Measurements from ENCODE around the gene EFR3B. TPM values are rescaled to one million over a fixed set of nuclear protein-coding genes. Genes with fewer than 3 reads are reported as not detected.
"Not testable (repeated sequence)": the region's sequence is repeated elsewhere in the genome, so short reads cannot be mapped to it uniquely, and the experiment has no call there.

EFR3B gene
- total RNA-seq, 3 donors from 2014 or later, result 1.0 to 2.8 (median 1.9) TPM

DNA sequence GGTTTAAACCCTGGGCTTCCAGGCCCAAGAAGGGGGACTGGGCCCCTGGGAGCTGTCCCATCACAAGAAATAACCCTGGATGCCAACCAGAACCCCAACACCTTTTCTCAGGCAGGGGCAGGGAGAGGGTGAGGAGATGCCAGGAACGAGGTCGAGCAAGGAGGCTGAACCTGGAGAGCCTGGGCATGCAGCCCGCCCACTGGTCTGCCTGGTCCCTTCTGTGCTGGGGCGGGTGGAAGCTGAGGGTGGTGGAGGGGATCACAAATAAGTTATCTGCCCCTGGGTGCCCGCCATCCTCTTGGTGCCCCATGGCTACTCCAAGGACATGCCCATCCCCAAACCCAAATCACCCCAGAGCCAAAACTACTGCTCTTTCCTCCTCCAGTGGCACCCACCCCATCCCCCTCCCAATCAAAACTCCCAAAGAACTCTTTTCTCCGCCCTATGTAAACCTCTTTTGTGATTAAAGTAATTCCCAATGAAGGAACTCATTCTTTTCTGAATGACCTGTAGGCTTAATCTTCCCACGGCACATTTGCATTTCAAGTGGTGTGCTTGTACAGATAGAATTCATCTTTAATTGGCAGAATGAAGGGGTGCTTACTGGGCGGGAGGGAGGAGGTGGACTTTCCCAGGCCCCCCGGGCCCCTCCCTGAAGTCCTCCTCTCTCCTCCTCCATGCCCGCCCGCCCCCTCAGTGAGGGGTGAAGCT is 47.9 kb downstream of the EFR3B start:
- Histone ChIP-seq H3K36me3 (ENCODE audit: low read depth) (no peaks in the 10 kb centered on the region), H3K4me1 (ENCODE audit: low read depth) (no peaks in the 10 kb centered on the region), H3K9me3 (no peaks in the 10 kb centered on the region), H3K4me3 (no peak overlapping the region)
- intact Hi-C loops (cut with DNase I, micrococcal nuclease), result no loop called here
- no peak for ATAC-seq
- no peak for DNase-seq
- TF ChIP-seq, protein P1, sequence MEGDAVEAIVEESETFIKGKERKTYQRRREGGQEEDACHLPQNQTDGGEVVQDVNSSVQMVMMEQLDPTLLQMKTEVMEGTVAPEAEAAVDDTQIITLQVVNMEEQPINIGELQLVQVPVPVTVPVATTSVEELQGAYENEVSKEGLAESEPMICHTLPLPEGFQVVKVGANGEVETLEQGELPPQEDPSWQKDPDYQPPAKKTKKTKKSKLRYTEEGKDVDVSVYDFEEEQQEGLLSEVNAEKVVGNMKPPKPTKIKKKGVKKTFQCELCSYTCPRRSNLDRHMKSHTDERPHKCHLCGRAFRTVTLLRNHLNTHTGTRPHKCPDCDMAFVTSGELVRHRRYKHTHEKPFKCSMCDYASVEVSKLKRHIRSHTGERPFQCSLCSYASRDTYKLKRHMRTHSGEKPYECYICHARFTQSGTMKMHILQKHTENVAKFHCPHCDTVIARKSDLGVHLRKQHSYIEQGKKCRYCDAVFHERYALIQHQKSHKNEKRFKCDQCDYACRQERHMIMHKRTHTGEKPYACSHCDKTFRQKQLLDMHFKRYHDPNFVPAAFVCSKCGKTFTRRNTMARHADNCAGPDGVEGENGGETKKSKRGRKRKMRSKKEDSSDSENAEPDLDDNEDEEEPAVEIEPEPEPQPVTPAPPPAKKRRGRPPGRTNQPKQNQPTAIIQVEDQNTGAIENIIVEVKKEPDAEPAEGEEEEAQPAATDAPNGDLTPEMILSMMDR (IDR thresholded peaks at IDR 0.05), result no peak

DNA sequence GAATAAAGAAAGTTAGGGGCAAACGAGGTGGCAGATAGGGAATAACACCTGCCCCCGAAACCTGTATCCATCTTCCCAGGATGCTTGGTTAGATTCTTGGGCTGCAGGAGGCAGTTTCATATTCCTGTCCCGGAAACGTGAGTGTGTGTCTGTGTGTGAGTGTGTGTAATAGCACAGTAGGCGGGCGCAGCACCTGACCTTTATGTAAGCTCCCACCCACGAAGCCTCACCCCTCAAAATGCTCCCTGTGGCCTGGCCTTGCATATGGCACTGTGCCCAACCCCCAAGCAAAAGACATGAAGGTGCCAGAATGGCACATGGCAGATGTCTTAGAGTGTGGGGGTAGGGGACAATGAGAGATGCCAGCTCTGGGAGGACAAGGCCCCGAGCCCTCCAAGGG is 48.9 kb downstream of the EFR3B start:
- DNase-seq (no peak), ATAC-seq (no peak)
- Histone ChIP-seq H3K36me3 (ENCODE audit: low read depth) (no peaks in the 10 kb centered on the region), H3K4me3 (no peak overlapping the region), H3K4me1 (ENCODE audit: low read depth) (no peaks in the 10 kb centered on the region), H3K9me3 (no peaks in the 10 kb centered on the region)
- TF ChIP-seq, protein P1 (IDR thresholded peaks at IDR 0.05), result no peak
- intact Hi-C loops (cut with DNase I, micrococcal nuclease), result no loop called here

DNA sequence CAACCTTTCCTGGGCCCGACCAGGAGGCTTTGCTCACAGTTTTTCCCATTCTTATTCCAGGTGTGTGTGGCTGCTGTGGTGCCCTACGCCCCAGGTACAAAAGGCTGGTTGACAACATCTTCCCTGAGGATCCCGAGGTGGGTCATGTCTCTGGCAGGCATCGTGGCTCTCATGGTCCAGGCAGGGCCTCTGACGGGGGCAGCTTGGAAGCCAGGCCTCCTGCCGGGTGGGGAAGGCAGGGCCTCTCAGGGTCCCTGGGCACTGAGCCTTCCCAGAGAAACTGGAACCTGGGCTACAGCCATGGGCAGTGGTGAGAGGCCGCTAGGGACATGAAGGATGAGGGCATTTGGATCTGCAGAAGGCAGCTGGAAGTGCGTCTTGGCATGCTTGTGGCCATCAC is 49.4 kb downstream of the EFR3B start:
- no peak for DNase-seq
- TF ChIP-seq, protein P1 (IDR thresholded peaks at IDR 0.05), result no peak
- no peak for ATAC-seq
- intact Hi-C loops (cut with DNase I, micrococcal nuclease), result no loop called here
- Histone ChIP-seq H3K4me3 (no peak overlapping the region), H3K4me1 (ENCODE audit: low read depth) (no peaks in the 10 kb centered on the region), H3K9me3 (no peaks in the 10 kb centered on the region), H3K36me3 (ENCODE audit: low read depth) (no peaks in the 10 kb centered on the region)

- intact Hi-C loops (cut with DNase I, micrococcal nuclease), result no loop called here
- DNase-seq (no peak), ATAC-seq (no peak)
- TF ChIP-seq, protein P1 (IDR thresholded peaks at IDR 0.05), result no peak
- Histone ChIP-seq H3K4me1 (ENCODE audit: low read depth) (no peaks in the 10 kb centered on the region), H3K4me3 (no peak overlapping the region), H3K9me3 (no peaks in the 10 kb centered on the region), H3K36me3 (ENCODE audit: low read depth) (no peaks in the 10 kb centered on the region)
These were observed 56.2 kb downstream of the EFR3B start for GRCh38 chr2:25098056-25098455.

GRCh38 chr2:25098670-25099486 is 57.0 kb downstream of the EFR3B start:
- TF ChIP-seq, protein P1 (IDR thresholded peaks at IDR 0.05), result no peak

GRCh38 chr2:25102352-25102751 is 60.5 kb downstream of the EFR3B start:
- H3K36me3 ChIP-seq (ENCODE audit: low read depth); H3K4me1 ChIP-seq (ENCODE audit: low read depth); H3K4me3 ChIP-seq; DNase-seq; intact Hi-C loops (cut with DNase I, micrococcal nuclease); ATAC-seq; H3K9me3 ChIP-seq: not testable (repeated sequence)

More at GRCh38 chr2:25098670-25099486, 57.0 kb downstream of the EFR3B start:
- H3K36me3 ChIP-seq (ENCODE audit: low read depth), result no peaks in the 10 kb centered on the region
- H3K4me3 ChIP-seq, result no peak overlapping the region
- no peaks in the 10 kb centered on the region for H3K4me1 ChIP-seq (ENCODE audit: low read depth)
- ATAC-seq (no peak), DNase-seq (peak in 1 of 3 donors; percentile 4)
- H3K9me3 ChIP-seq, result no peaks in the 10 kb centered on the region
- intact Hi-C loops (cut with DNase I, micrococcal nuclease), result no loop called here

Measured in mucosa of descending colon (tissue), 3 donors.